A549 (cell line): ENCODE results near the gene PON1. TPM values are rescaled to one million over a fixed set of nuclear protein-coding genes. Genes with fewer than 3 reads are reported as not detected.

Experiments
- ATAC-seq, 2 experiments: fragments of 200-7000 bp in 1 of 2; fragments of >200 bp in 1 of 2; cut with Nextera tagmentation in 1 of 2; cut with Tn5 transposase in 1 of 2; 3 replicates each; pipeline versions ENCODE4 v1.8.0 to v1.9.1; 2018 to 2020; ENCODE audit warnings: mild to moderate bottlenecking in 1 of 2, moderate library complexity in 1 of 2
- CTCF ChIA-PET: fragments of 300-600 bp; sonication (Branson Sonifier 250); formaldehyde crosslinking; extraction: SDS; loops from one replicate; lab custom pipeline; 2021; ENCODE audit warnings: antibody characterized with exemption, inconsistent platforms; lab: Yijun Ruan, JAX
- POLR2A ChIA-PET: fragments of 350-600 bp; formaldehyde crosslinking; extraction: SDS; loops from one replicate; lab custom pipeline; 2021; ENCODE audit warnings: antibody characterized with exemption, inconsistent platforms; lab: Yijun Ruan, JAX
- DNase-seq, 2 experiments: peaks; one replicate each; pipeline versions ENCODE4 v3.0.0 to v3.0.0-alpha.2; 2011 to 2016; ENCODE audit warnings: low read depth in 1 of 2, low spot score in 1 of 2
- FAIRE-seq: peaks from 2 replicates; lab custom pipeline; 2011; peaks lifted over from hg19 to GRCh38; lab: Jason Lieb, UNC
- H3K27ac ChIP-seq, 2 experiments: fragments of >200 bp; sonication (Bioruptor Twin); formaldehyde crosslinking; 3 replicates each; pipeline ENCODE4 v1.5.1; 2016 to 2017
- H3K4me1 ChIP-seq: fragments of >200 bp; sonication (Bioruptor Twin); formaldehyde crosslinking; 3 replicates; pipeline ENCODE4 v1.6.1; 2016
- H3K4me2 ChIP-seq: fragments of >200 bp; sonication (Bioruptor Twin); formaldehyde crosslinking; 3 replicates; pipeline ENCODE4 v1.6.1; 2016
- H3K4me3 ChIP-seq: fragments of >200 bp; sonication (Bioruptor Twin); formaldehyde crosslinking; 3 replicates; pipeline ENCODE4 v1.5.1; 2016
- H3K9me3 ChIP-seq: fragments of >200 bp; sonication (Bioruptor Twin); formaldehyde crosslinking; 3 replicates; pipeline ENCODE4 v1.6.1; 2016
- CBX2 ChIP-seq: fragments of 200-600 bp; sonication (generic); IDR thresholded peaks from 2 replicates; pipeline ENCODE4 v1.6.1; 2016; ENCODE audit warnings: low read depth, mild to moderate bottlenecking, borderline replicate concordance
- CBX8 ChIP-seq: fragments of 200-600 bp; sonication (generic); IDR thresholded peaks from 2 replicates; pipeline ENCODE4 v1.6.1; 2016
- CEBPB ChIP-seq, 2 experiments: fragments of >200 bp in 1 of 2; sonication (Bioruptor Twin) in 1 of 2; formaldehyde crosslinking in 1 of 2; IDR thresholded peaks; 2 replicates each; pipeline ENCODE4 v1.6.1; 2012 to 2016
- CHD4 ChIP-seq: fragments of 200-600 bp; sonication (generic); IDR thresholded peaks from 2 replicates; pipeline ENCODE4 v1.6.1; 2016; ENCODE audit warnings: antibody characterized with exemption, mild to moderate bottlenecking, borderline replicate concordance
- EHMT2 ChIP-seq: fragments of 200-600 bp; sonication (generic); IDR thresholded peaks from 2 replicates; pipeline ENCODE4 v1.6.1; 2016; ENCODE audit warnings: antibody characterized with exemption, low read depth, mild to moderate bottlenecking, moderate library complexity
- EP300 ChIP-seq, 2 experiments: fragments of >200 bp; sonication (Bioruptor Twin); formaldehyde crosslinking; IDR thresholded peaks; 2 replicates in 1 of 2; 3 replicates in 1 of 2; pipeline ENCODE4 v1.6.1; 2016 to 2017
- HDAC2 ChIP-seq: fragments of 200-600 bp; sonication (generic); IDR thresholded peaks from 2 replicates; pipeline ENCODE4 v1.6.1; 2016
- HEYL ChIP-seq: fragments of 250-450 bp; sonication (Bioruptor Pico); IDR thresholded peaks from 2 replicates; pipeline ENCODE4 v1.8.0; 2021; ENCODE audit warnings: mild to moderate bottlenecking, moderate library complexity
- HOXB13 ChIP-seq: fragments of 250-450 bp; sonication (Bioruptor Pico); IDR thresholded peaks from 2 replicates; pipeline ENCODE4 v1.5.0; 2020; ENCODE audit warnings: low read depth, mild to moderate bottlenecking, moderate library complexity
- HOXB5 ChIP-seq: fragments of 250-450 bp; sonication (Bioruptor Pico); IDR thresholded peaks from 2 replicates; pipeline ENCODE4 v1.5.0; 2020; ENCODE audit warnings: mild to moderate bottlenecking, moderate library complexity
- JUN ChIP-seq, 2 experiments: fragments of >200 bp; sonication (Bioruptor Twin); formaldehyde crosslinking; IDR thresholded peaks; 2 replicates in 1 of 2; 3 replicates in 1 of 2; pipeline ENCODE4 v1.6.1; 2016 to 2017
- JUNB ChIP-seq: fragments of >200 bp; sonication (Bioruptor Twin); formaldehyde crosslinking; IDR thresholded peaks from 2 replicates; pipeline ENCODE4 v1.6.1; 2016
- KDM1A ChIP-seq: fragments of 200-600 bp; sonication (generic); IDR thresholded peaks from 2 replicates; pipeline ENCODE4 v1.6.1; 2016; ENCODE audit warnings: low read depth, mild to moderate bottlenecking
- MAFK ChIP-seq: fragments of 450-650 bp; IDR thresholded peaks from 2 replicates; pipeline ENCODE4 v1.6.1; 2014; ENCODE audit not compliant: partially characterized antibody
- NPAS2 ChIP-seq: fragments of 250-450 bp; sonication (Bioruptor Pico); IDR thresholded peaks from 2 replicates; pipeline ENCODE4 v1.8.0; 2022; ENCODE audit warnings: mild to moderate bottlenecking, moderate library complexity, borderline replicate concordance
- NR3C1 ChIP-seq: fragments of >200 bp; sonication (Bioruptor Twin); formaldehyde crosslinking; IDR thresholded peaks from 3 replicates; pipeline ENCODE4 v1.6.1; 2017
- PHF8 ChIP-seq: fragments of 200-600 bp; sonication (generic); IDR thresholded peaks from 2 replicates; pipeline ENCODE4 v1.6.1; 2016; ENCODE audit warnings: low read depth, mild to moderate bottlenecking, antibody characterized with exemption, moderate library complexity, borderline replicate concordance
- POLR2A ChIP-seq: IDR thresholded peaks from 2 replicates; pipeline ENCODE4 v1.6.1; 2012; ENCODE audit warnings: mild to moderate bottlenecking, low read length
- POLR2AphosphoS2 ChIP-seq: conservative IDR thresholded peaks from 2 replicates; pipeline ENCODE4 v1.6.1; 2012; ENCODE audit warnings: low read length, improper control_type of control experiment, inconsistent platforms
- RARB ChIP-seq: fragments of 250-450 bp; sonication (Bioruptor Pico); IDR thresholded peaks from 2 replicates; pipeline ENCODE4 v1.8.0; 2021; ENCODE audit warnings: mild to moderate bottlenecking, moderate library complexity
- RCOR1 ChIP-seq: fragments of 150-350 bp; IDR thresholded peaks from 2 replicates; pipeline ENCODE4 v1.6.1; 2014; ENCODE audit warnings: antibody characterized with exemption, low read length, low read depth
- ZFP36 ChIP-seq: fragments of 450-650 bp; IDR thresholded peaks from 2 replicates; pipeline ENCODE4 v1.6.1; 2014; ENCODE audit warnings: borderline replicate concordance; ENCODE audit not compliant: partially characterized antibody
- ZSCAN20 ChIP-seq: fragments of 250-450 bp; sonication (Bioruptor Pico); IDR thresholded peaks from 2 replicates; pipeline ENCODE4 v1.8.0; 2022; ENCODE audit warnings: mild to moderate bottlenecking, moderate library complexity
- WGBS: methylation state at CpG from one replicate; pipeline ENCODE4 v1.1.6; 2017; ENCODE audit errors: missing lambda C conversion rate; 5-methylcytosine and 5-hydroxymethylcytosine counted together
- polyA plus RNA-seq, 4 experiments: library from polyadenylated mRNA; depleted of rRNA in 3 of 4; stranded (reverse); fragments of >200 nt; fragmentation: RNase III in 1 of 4; extraction: RNeasy Plus Mini Kit Qiagen cat#74134 plus additional on column Dnase treatment in 1 of 4; gene quantifications; 2 replicates in 3 of 4; 3 replicates in 1 of 4; pipeline ENCODE4 v1.2.3, GENCODE V29; 2011 to 2017
- TF ChIP-seq, protein P1 (sequence below): fragments of 250-450 bp; sonication (Bioruptor Pico); IDR thresholded peaks from 2 replicates; pipeline ENCODE4 v1.5.0; 2020; ENCODE audit warnings: low read depth, mild to moderate bottlenecking, moderate library complexity
- TF ChIP-seq, protein P2 (sequence below): fragments of 450-650 bp; IDR thresholded peaks from 2 replicates; pipeline ENCODE4 v1.6.1; 2014; ENCODE audit warnings: antibody characterized with exemption
- TF ChIP-seq, protein P3 (sequence below): IDR thresholded peaks from 2 replicates; pipeline ENCODE4 v1.6.1; 2012
- TF ChIP-seq, protein P4 (sequence below): fragments of >200 bp; sonication (Bioruptor Twin); formaldehyde crosslinking; IDR thresholded peaks from 3 replicates; pipeline ENCODE4 v1.6.1; 2016

The PON1 gene
- polyA plus RNA-seq, 2 of the 4 experiments (the other 2 are of a cell fraction): 0.93 to 6.6 TPM

DNA sequence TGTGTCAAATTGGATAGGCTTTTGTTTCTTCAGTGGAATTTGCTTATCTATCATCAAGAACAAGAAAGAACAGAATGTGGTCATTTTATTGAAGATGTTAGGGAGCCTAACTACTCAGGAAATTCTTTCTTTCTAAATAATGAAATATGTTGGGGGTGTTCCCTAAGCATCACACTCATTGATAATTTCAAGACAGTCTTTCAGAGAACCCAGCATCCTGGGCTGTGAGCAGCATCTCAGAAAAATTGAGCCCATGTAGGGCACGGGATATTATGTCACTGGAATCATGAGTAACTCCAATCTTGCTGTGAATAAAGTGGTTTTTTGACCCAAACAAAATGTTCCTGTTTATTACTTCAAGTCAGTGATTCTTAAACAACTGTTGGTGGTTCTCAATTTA, 27.3 kb downstream of the PON1 start:
- no peak overlapping the region for H3K4me2 ChIP-seq
- ATAC-seq: no peak
- no peak overlapping the region for H3K4me3 ChIP-seq
- 90% methylated on average over 1 of the region's 1 CpG for WGBS
- DNase-seq: no peak
- peaks cover 42% of the 10 kb centered on the region for H3K4me1 ChIP-seq
- no peaks in the 10 kb centered on the region for H3K9me3 ChIP-seq
- no peak for FAIRE-seq
- ChIA-PET CTCF (no interaction called here), POLR2A (no interaction called here)
- peak overlapping the region in 1 of 2 experiments; percentile 7; a peak in 1 of 6 replicates for H3K27ac ChIP-seq
- no peak for TF ChIP-seq NR3C1
- no peak for TF ChIP-seq HEYL (CRISPR knock-in tag)
- no peak for TF ChIP-seq POLR2AphosphoS2
- no peak for TF ChIP-seq RCOR1
- no peak for TF ChIP-seq POLR2A
- TF ChIP-seq, protein P1, sequence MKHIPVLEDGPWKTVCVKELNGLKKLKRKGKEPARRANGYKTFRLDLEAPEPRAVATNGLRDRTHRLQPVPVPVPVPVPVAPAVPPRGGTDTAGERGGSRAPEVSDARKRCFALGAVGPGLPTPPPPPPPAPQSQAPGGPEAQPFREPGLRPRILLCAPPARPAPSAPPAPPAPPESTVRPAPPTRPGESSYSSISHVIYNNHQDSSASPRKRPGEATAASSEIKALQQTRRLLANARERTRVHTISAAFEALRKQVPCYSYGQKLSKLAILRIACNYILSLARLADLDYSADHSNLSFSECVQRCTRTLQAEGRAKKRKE: no peak
- TF ChIP-seq JUNB: no peak
- no peak for TF ChIP-seq KDM1A
- TF ChIP-seq HDAC2: no peak
- no peak for TF ChIP-seq MAFK

DNA sequence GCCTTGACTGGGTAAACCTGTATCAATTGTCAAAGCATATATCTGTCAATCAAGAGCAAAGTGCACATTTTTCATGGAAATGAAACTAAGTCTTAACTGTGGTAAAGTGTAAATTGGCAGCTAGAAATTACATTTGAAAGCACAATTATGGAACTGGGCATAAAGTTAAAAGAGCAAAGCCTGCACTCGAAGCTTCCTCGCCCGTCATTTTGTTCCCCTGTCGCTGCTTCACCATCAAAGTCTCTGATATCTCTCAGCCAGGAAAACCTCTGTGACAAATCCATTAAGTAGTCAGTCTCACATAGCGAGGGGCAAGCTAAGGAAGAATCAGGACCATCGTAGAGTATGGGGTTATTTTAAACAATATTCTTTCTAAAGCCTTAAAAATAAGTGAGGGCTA, 27.9 kb downstream of the PON1 start:
- WGBS: 98% methylated on average over 6 of the region's 6 CpGs
- ATAC-seq: no peak
- no peaks in the 10 kb centered on the region for H3K9me3 ChIP-seq
- POLR2A ChIA-PET: no interaction called here
- H3K27ac ChIP-seq: no peak overlapping the region; a peak in 1 of 6 replicates
- FAIRE-seq: no peak
- H3K4me2 ChIP-seq: no peak overlapping the region
- peaks cover 40% of the 10 kb centered on the region for H3K4me1 ChIP-seq
- CTCF ChIA-PET: interaction anchor here (1.8 kb wide), 1 partner anchor 11 kb away, joined by 5 read pairs; no protein-coding TSS in a partner anchor
- DNase-seq: no peak
- TF ChIP-seq EP300 (IDR thresholded peaks at IDR 0.05) (no peak), EHMT2 (no peak), KDM1A (no peak), RCOR1 (no peak), HOXB5 (CRISPR knock-in tag) (no peak), ZFP36 (no peak), CBX8 (no peak), HOXB13 (no peak), CHD4 (no peak), CEBPB (IDR thresholded peaks at IDR 0.05) (no peak), NPAS2 (no peak), CBX2 (no peak), RARB (no peak), PHF8 (no peak)
- TF ChIP-seq, protein P2, sequence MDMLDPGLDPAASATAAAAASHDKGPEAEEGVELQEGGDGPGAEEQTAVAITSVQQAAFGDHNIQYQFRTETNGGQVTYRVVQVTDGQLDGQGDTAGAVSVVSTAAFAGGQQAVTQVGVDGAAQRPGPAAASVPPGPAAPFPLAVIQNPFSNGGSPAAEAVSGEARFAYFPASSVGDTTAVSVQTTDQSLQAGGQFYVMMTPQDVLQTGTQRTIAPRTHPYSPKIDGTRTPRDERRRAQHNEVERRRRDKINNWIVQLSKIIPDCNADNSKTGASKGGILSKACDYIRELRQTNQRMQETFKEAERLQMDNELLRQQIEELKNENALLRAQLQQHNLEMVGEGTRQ: no peak
- TF ChIP-seq, protein P3, sequence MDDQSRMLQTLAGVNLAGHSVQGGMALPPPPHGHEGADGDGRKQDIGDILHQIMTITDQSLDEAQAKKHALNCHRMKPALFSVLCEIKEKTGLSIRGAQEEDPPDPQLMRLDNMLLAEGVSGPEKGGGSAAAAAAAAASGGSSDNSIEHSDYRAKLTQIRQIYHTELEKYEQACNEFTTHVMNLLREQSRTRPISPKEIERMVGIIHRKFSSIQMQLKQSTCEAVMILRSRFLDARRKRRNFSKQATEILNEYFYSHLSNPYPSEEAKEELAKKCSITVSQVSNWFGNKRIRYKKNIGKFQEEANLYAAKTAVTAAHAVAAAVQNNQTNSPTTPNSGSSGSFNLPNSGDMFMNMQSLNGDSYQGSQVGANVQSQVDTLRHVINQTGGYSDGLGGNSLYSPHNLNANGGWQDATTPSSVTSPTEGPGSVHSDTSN: no peak
- no peak overlapping the region for H3K4me3 ChIP-seq

DNA sequence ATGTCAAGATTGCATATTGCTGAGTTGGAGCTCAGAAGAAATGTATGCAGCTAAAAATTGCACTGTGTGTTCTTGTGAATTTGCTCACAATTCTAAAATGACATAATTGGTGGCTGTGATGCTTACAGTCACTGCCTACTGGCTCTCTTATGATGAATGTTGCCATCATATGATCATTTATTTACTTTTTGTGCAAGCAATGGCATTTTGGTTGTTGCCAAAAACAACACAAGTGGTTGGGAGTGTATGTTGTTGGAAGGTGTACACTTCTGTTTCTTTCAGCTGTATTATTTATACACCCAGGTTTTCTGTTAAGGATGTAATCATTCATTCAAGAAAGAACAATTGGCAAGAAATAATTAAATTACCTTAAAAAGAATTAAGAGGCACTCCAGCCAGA, 28.9 kb downstream of the PON1 start:
- no peak overlapping the region for H3K4me3 ChIP-seq
- POLR2A ChIA-PET: no interaction called here
- H3K9me3 ChIP-seq: no peaks in the 10 kb centered on the region
- FAIRE-seq (no peak), ATAC-seq (no peak), DNase-seq (no peak)
- H3K27ac ChIP-seq: no peak overlapping the region; a peak in 1 of 6 replicates
- H3K4me2 ChIP-seq: peak overlapping the region; percentile 53
- peaks cover 40% of the 10 kb centered on the region for H3K4me1 ChIP-seq
- CTCF ChIA-PET: interaction anchor here (0.7 to 1.8 kb wide), 3 partner anchors 10 to 181 kb away, joined by 3 to 5 read pairs (median 3); no protein-coding TSS in a partner anchor
- TF ChIP-seq HOXB13: no peak
- TF ChIP-seq, protein P4, sequence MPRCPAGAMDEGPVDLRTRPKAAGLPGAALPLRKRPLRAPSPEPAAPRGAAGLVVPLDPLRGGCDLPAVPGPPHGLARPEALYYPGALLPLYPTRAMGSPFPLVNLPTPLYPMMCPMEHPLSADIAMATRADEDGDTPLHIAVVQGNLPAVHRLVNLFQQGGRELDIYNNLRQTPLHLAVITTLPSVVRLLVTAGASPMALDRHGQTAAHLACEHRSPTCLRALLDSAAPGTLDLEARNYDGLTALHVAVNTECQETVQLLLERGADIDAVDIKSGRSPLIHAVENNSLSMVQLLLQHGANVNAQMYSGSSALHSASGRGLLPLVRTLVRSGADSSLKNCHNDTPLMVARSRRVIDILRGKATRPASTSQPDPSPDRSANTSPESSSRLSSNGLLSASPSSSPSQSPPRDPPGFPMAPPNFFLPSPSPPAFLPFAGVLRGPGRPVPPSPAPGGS: no peak
- TF ChIP-seq JUN (IDR thresholded peaks at IDR 0.05): no peak
- TF ChIP-seq ZSCAN20 (CRISPR knock-in tag): no peak
- TF ChIP-seq CEBPB (IDR thresholded peaks at IDR 0.05): 0 out of 4 replicates have a peak, but pooled peaks of 1 of the 2 experiments have one; percentile 4
